Activated CD8-positive, alpha-beta memory T cell treated with anti-CD3 and anti-CD28 coated beads for 36 hours (primary cell): ENCODE measurements around the gene IFNA10. TPM values are rescaled to one million over a fixed set of nuclear protein-coding genes. Genes with fewer than 3 reads are reported as not detected.
"Not testable (repeated sequence)": the region's sequence is repeated elsewhere in the genome, so short reads cannot be mapped to it uniquely, and the experiment has no call there.

ENCODE experiments used
- CTCF ChIA-PET: fragments of 350-600 bp; sonication (Branson Sonifier 250); formaldehyde crosslinking; loops from one replicate; lab custom pipeline; 2021; ENCODE audit warnings: antibody characterized with exemption; lab: Charles Lee
- POLR2A ChIA-PET: fragments of 350-600 bp; sonication (Branson Sonifier 250); formaldehyde crosslinking; loops from one replicate; lab custom pipeline; 2021; ENCODE audit warnings: antibody characterized with exemption; lab: Charles Lee
- total RNA-seq, 2 experiments: library from RNA; stranded (reverse); gene quantifications; one replicate each; pipeline ENCODE4 v1.2.3, GENCODE V29; 2021

Gene IFNA10
- total RNA-seq, 2 experiments from 2014 or later: not detected

DNA sequence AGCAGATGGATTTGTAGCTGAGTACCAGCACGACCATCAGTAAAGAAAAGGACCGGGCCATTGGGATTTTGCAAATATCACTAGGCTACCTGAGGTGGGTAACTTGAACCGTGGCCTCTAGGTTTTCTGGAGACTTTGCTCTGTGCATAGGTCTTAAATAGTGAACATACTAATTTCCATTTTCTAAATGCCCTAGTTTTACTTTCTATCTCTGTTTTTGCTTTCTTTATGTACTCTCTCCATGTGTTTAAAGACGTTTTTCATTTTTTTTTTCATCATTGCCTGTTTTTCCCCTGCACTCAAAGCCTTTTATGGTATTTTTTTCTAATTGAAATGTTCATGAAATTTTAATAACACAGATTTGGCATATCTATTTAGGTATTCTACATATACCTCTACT, 4.8 kb downstream of the IFNA10 start, which contains the start of gene IFNA7:
TSS of gene IFNA7 (minus strand) at position 101 of the 400 bp plus-strand sequence. CDS start at position 61, 40 bp downstream.
- POLR2A ChIA-PET: not testable (repeated sequence)
- CTCF ChIA-PET: interaction anchor here (1.0 kb wide), 1 partner anchor 19 kb away, joined by 3 read pairs; no protein-coding TSS in a partner anchor

DNA sequence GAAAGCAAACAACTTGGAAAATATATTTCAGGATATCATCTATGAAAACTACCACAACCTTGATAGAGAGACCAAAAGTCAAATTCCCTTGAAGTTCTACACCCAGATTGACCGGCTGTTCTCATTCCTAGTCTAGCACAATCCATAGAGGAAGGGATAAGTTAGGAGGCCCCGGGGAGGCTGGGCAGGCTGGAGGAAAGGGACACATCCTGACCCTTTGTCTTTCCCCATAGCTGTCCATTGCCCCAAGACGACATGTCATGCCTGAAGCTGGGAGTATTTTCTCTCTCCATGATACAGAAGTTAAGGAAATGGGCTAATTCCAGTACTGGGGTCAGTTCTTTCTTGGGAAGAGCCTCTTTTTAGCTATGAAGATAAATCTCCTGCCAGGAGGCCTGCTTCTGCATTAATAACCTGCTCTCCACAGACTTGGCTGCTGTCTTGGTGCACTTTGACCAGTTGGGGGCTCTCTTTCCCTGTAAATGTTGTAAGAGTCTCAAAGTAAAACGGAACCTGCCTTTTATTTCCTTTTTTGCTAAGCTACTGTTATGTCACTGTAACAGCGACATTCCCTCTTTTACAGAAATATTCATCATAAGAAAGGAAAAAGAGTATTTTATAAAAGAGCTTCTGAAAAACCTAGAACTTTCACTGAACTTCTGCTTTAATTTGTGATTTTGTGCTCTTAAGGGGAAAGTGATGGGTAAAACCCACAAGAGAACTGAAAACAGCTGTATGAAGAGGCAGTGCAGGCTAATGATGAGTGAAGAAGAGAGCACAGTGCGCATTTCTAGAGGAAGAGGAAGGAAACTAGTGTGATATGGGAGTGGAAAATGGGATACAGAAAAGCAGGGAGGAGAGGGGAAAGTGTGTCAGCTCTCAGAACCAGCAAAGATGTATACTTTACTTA, 11.8 kb downstream of the IFNA10 start:
- CTCF ChIA-PET: interaction anchor here (0.6 to 1.3 kb wide), 4 partner anchors 58 to 257 kb away, joined by 3 to 5 read pairs (median 4); no protein-coding TSS in a partner anchor
- POLR2A ChIA-PET: not testable (repeated sequence)

DNA sequence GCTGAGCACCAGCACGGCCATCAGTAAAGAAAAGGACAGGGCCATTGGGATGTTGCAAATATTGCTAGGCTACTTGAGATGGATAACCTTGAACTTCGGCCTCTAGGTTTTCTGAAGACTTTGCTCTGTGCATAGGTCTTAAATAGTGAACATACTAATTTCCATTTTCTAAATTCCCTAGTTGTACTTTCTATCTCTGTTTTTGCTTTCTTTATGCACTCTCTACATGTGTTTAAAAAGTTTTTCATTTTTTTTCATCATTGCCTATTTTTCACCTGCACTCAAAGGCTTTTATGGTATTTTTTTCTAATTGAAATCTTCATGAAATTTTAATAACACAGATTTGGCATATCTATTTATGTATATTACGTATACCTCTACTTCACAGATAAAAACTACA, 19.5 kb downstream of the IFNA10 start, which contains the start of gene IFNA4:
TSS of gene IFNA4 (minus strand) at position 101 of the 400 bp plus-strand sequence. CDS start at position 45, 56 bp downstream.
- POLR2A ChIA-PET, CTCF ChIA-PET: not testable (repeated sequence)

GRCh38 chr9:21182810-21183736, 23.9 kb downstream of the IFNA10 start:
- POLR2A ChIA-PET: not testable (repeated sequence)
- CTCF ChIA-PET: interaction anchor here (1.0 to 1.3 kb wide), 2 partner anchors 9 to 19 kb away, joined by 3 read pairs; partner anchors contain the start of gene IFNA7

- CTCF ChIA-PET: no interaction called here
- POLR2A ChIA-PET: no interaction called here
Measured at GRCh38 chr9:21174671-21175070, 32.3 kb downstream of the IFNA10 start.

DNA sequence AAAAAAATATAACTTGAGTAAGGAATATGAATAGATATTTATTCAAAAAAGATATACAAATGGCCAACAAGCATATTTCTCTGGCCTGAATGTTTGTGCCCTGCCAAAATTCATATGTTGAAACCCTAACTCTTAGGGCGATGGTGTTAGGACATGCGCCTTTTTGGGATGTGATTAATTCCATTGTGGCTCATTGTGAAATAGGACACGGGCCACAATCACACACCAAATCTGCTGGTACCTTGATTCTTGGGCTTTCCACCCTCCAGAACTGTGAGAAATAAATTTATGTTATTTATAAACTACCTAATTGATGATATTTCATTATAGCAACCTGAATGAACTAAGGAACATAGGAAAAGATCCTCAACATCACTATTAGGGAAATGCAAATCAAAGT, 34.8 kb downstream of the IFNA10 start:
- ChIA-PET POLR2A (no interaction called here), CTCF (no interaction called here)

DNA sequence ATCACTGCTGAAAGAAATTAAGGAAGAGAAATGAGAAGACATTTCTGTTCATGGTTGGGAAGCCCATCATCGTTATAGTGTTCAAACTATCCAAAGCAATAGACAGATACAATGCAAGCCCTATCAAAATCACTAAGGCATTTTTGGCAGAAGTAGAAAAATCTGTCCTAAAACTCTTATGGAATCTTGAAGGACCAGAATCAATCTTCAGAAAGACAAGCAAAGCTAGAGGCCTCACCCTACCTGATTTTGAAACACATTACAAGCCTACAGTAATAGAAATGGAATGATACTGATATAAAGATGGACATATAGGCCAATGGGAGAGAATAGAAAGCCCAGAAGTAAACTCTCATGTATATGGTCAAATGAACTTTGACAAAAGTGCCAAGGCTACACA, 35.6 kb downstream of the IFNA10 start:
- ChIA-PET CTCF (no interaction called here), POLR2A (no interaction called here)

DNA sequence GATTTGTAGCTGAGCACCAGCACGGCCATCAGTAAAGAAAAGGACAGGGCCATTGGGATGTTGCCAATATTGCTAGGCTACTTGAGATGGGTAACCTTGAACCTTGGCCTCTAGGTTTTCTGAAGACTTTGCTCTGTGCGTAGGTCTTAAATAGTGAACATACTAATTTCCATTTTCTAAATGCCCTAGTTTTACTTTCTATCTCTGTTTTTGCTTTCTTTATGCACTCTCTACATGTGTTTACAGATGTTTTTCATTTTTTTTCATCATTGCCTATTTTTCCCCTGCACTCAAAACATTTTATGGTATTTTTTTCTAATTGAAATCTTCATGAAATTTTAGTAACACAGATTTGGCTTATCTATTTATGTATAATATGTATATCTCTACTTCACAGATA, 40.4 kb downstream of the IFNA10 start, which contains the start of gene IFNA21:
TSS of gene IFNA21 (minus strand) at position 101 of the 400 bp plus-strand sequence. CDS start at position 53, 48 bp downstream.
- CTCF ChIA-PET, POLR2A ChIA-PET: not testable (repeated sequence)

DNA sequence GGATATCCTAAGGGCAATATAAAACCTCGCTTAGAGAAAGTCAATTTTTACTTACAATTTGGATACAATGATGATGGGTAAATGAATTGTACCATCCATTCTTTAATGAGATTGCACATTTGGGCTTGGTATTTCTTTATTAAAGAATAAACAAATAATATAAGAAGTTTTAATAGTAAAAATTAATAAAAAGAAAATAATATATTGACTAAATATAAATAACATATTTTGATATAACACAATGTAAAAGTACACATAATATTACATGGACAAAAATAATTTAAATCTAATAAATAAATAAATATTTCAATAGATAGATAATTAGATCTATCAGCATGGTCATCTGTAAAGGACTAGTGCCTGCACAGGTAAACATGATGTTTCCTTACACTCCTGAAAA, 41.4 kb downstream of the IFNA10 start:
- CTCF ChIA-PET: no interaction called here
- POLR2A ChIA-PET: no interaction called here

GRCh38 chr9:21160178-21160577, 46.8 kb downstream of the IFNA10 start:
- CTCF ChIA-PET: no interaction called here
- POLR2A ChIA-PET: no interaction called here

Other genes with a start within 250 kb of the IFNA10 start
- gene HACD4, start 175.5 kb downstream of the IFNA10 start, total RNA-seq: 1 to 10 TPM; 4.3 to 4.6 TPM
- gene IFNB1, start 129.2 kb downstream of the IFNA10 start, total RNA-seq: under 1 TPM in 1 of 2 experiments, not detected in 1; 0.36 TPM
- not detected for gene IFNW1, start 65.3 kb downstream of the IFNA10 start, total RNA-seq
- not detected for gene IFNA21, start 40.5 kb downstream of the IFNA10 start, total RNA-seq
- gene IFNA4, start 19.6 kb downstream of the IFNA10 start, total RNA-seq: not detected
- gene IFNA7, start 4.9 kb downstream of the IFNA10 start, total RNA-seq: not detected
- gene IFNA16, start 10.2 kb upstream of the IFNA10 start, total RNA-seq: not detected
- not detected for gene IFNA17, start 21.1 kb upstream of the IFNA10 start, total RNA-seq
- not detected for gene IFNA14, start 32.9 kb upstream of the IFNA10 start, total RNA-seq
- gene IFNA5, start 98.2 kb upstream of the IFNA10 start, total RNA-seq: not detected
- gene KLHL9, start 128.3 kb upstream of the IFNA10 start, total RNA-seq: 10 to 100 TPM; 13.2 to 14.2 TPM
- not detected for gene IFNA6, start 143.7 kb upstream of the IFNA10 start, total RNA-seq
- gene IFNA13, start 160.9 kb upstream of the IFNA10 start, total RNA-seq: not detected
- not detected for gene IFNA2, start 178.3 kb upstream of the IFNA10 start, total RNA-seq
- not detected for gene IFNA8, start 202.0 kb upstream of the IFNA10 start, total RNA-seq
- not detected for gene IFNA1, start 233.3 kb upstream of the IFNA10 start, total RNA-seq